K562 treated with DMSO at 1 percent for 12 hours (cell line): Measurements from ENCODE around the gene PIAS1. TPM values are rescaled to one million over a fixed set of nuclear protein-coding genes. Genes with fewer than 3 reads are reported as not detected.

ENCODE experiments used
- total RNA-seq: library from RNA; unstranded; fragments of 300-600 nt; gene quantifications from 2 replicates; pipeline ENCODE4 v1.2.3, GENCODE V29; 2022; ENCODE audit not compliant: insufficient read depth

The PIAS1 gene
- total RNA-seq, result 9.7 and 29.6 TPM in 2 replicates

GRCh38 chr15:68053701-68054627 lies at the start of gene PIAS1:
TSS of gene PIAS1 (plus strand) at chr15:68054315. CDS start at chr15:68054327, 12 bp downstream.

GRCh38 chr15:68204776-68205557 lies 150.9 kb downstream of the PIAS1 start, which contains the start of gene CALML4:
TSS of gene CALML4 (minus strand) at chr15:68205332. CDS start at chr15:68205247, 85 bp downstream.

GRCh38 chr15:68229386-68230156 lies 175.5 kb downstream of the PIAS1 start, which contains the start of gene CLN6:
TSS of gene CLN6 (minus strand) at chr15:68229728. CDS start at chr15:68229584, 144 bp downstream.

Other genes starting within 250 kb of the PIAS1 start
- 1.0 TPM in 1 of 2 replicates, not detected in the other for gene SKOR1, start 228.8 kb upstream of the PIAS1 start, total RNA-seq
- gene RNU6-1, start 214.3 kb upstream of the PIAS1 start, total RNA-seq, result not detected in 2 replicates
- gene CALML4, start 151.0 kb downstream of the PIAS1 start, total RNA-seq, result 5.9 and 6.6 TPM in 2 replicates
- 13.7 and 32.5 TPM in 2 replicates for gene CLN6, start 175.4 kb downstream of the PIAS1 start, total RNA-seq
- gene FEM1B, start 223.4 kb downstream of the PIAS1 start, total RNA-seq, result 4.2 and 18.5 TPM in 2 replicates